HEK293 (cell line): ENCODE data around the gene TRIP10.
"Not testable (repeated sequence)": the region's sequence is repeated elsewhere in the genome, so short reads cannot be mapped to it uniquely, and the experiment has no call there.

Source experiments
- CTCF ChIP-seq: fragments of 450-650 bp; formaldehyde crosslinking; IDR thresholded peaks from 2 replicates; pipeline ENCODE4 v1.5.1; 2016; ENCODE audit warnings: missing biosample characterization, missing genetic modification characterization
- REPIN1 ChIP-seq: fragments of 450-650 bp; formaldehyde crosslinking; IDR thresholded peaks from 2 replicates; pipeline ENCODE4 v1.5.1; 2017; ENCODE audit warnings: missing biosample characterization, missing genetic modification characterization, low read depth
- ZBTB44 ChIP-seq: fragments of 450-650 bp; IDR thresholded peaks from 2 replicates; pipeline ENCODE4 v1.5.1; 2018; ENCODE audit warnings: missing biosample characterization, mild to moderate bottlenecking, missing genetic modification characterization
- ZNF37A ChIP-seq: fragments of 450-650 bp; IDR thresholded peaks from 2 replicates; pipeline ENCODE4 v1.5.1; 2018; ENCODE audit warnings: missing biosample characterization, missing genetic modification characterization
- ZNF600 ChIP-seq: fragments of 450-650 bp; formaldehyde crosslinking; IDR thresholded peaks from 2 replicates; pipeline ENCODE4 v1.5.1; 2016; ENCODE audit warnings: missing biosample characterization, missing genetic modification characterization

- TF ChIP-seq REPIN1 (tag by site-specific recombination); CTCF; ZNF600 (tag by site-specific recombination); ZNF37A (tag by site-specific recombination); ZBTB44 (tag by site-specific recombination): not testable (repeated sequence)
Observed at GRCh38 chr19:6776045-6776444, 36.6 kb downstream of the TRIP10 start.
